IPS-18c (cell line): Measurements from ENCODE around the gene CTRB1.
"Not testable (repeated sequence)": the region's sequence is repeated elsewhere in the genome, so short reads cannot be mapped to it uniquely, and the experiment has no call there.

Source experiments
- H3K4me3 ChIP-seq: 2 replicates; pipeline ENCODE4 v1.7.0; 2013; ENCODE audit warnings: low read depth, mild to moderate bottlenecking, low read length, moderate library complexity; ENCODE audit not compliant: insufficient read depth
- H3K9me3 ChIP-seq: one replicate; pipeline ENCODE4 v1.6.1; 2013; ENCODE audit warnings: mild to moderate bottlenecking, low read length, moderate library complexity; ENCODE audit not compliant: control insufficient read depth, insufficient read depth

Gene CTRB1

GRCh38 chr16:75198135-75198600 lies 20.6 kb upstream of the CTRB1 start:
- H3K9me3 ChIP-seq = no peaks in the 10 kb centered on the region
- H3K4me3 ChIP-seq = no peak overlapping the region

- H3K4me3 ChIP-seq = no peak overlapping the region
- H3K9me3 ChIP-seq = no peaks in the 10 kb centered on the region
Measured at GRCh38 chr16:75202069-75202590, 16.7 kb upstream of the CTRB1 start.

- no peak overlapping the region for H3K4me3 ChIP-seq
- no peaks in the 10 kb centered on the region for H3K9me3 ChIP-seq
Measured at GRCh38 chr16:75203096-75203495, 15.7 kb upstream of the CTRB1 start.

GRCh38 chr16:75203667-75204409 lies 14.9 kb upstream of the CTRB1 start:
- Histone ChIP-seq H3K4me3 (no peak overlapping the region), H3K9me3 (no peaks in the 10 kb centered on the region)

- Histone ChIP-seq H3K4me3 (no peak overlapping the region), H3K9me3 (no peaks in the 10 kb centered on the region)
Measured at GRCh38 chr16:75204410-75204758, 14.4 kb upstream of the CTRB1 start.

- H3K9me3 ChIP-seq, H3K4me3 ChIP-seq: not testable (repeated sequence)
Measured at GRCh38 chr16:75204905-75205304, 13.9 kb upstream of the CTRB1 start.

GRCh38 chr16:75205438-75205837 lies 13.3 kb upstream of the CTRB1 start:
- H3K9me3 ChIP-seq, H3K4me3 ChIP-seq: not testable (repeated sequence)

GRCh38 chr16:75205961-75206748 lies 12.6 kb upstream of the CTRB1 start:
- not testable (repeated sequence) for H3K9me3 ChIP-seq, H3K4me3 ChIP-seq

- Histone ChIP-seq H3K9me3 (no peaks in the 10 kb centered on the region), H3K4me3 (no peak within 1 kb of the TSS)
Measured at GRCh38 chr16:75206749-75207451, 11.9 kb upstream of the CTRB1 start, which contains the start of gene CTRB2. Gene CTRB2 (minus strand): TSS chr16:75207161. CDS start chr16:75207141, 20 bp downstream.

GRCh38 chr16:75207831-75208230 lies 11.0 kb upstream of the CTRB1 start:
- H3K4me3 ChIP-seq = no peak overlapping the region

GRCh38 chr16:75208242-75208825 lies 10.5 kb upstream of the CTRB1 start:
- H3K9me3 ChIP-seq = no peaks in the 10 kb centered on the region
- no peak overlapping the region for H3K4me3 ChIP-seq

More at GRCh38 chr16:75207831-75208230, 11.0 kb upstream of the CTRB1 start:
- no peaks in the 10 kb centered on the region for H3K9me3 ChIP-seq

- H3K9me3 ChIP-seq = no peaks in the 10 kb centered on the region
- no peak overlapping the region for H3K4me3 ChIP-seq
Measured at GRCh38 chr16:75208861-75209505, 9.8 kb upstream of the CTRB1 start.

- not testable (repeated sequence) for H3K9me3 ChIP-seq
Measured at GRCh38 chr16:75209514-75209913, 9.3 kb upstream of the CTRB1 start.

GRCh38 chr16:75209944-75210343 lies 8.8 kb upstream of the CTRB1 start:
- H3K4me3 ChIP-seq = no peak overlapping the region
- H3K9me3 ChIP-seq = no peaks in the 10 kb centered on the region

More at GRCh38 chr16:75209514-75209913, 9.3 kb upstream of the CTRB1 start:
- not testable (repeated sequence) for H3K4me3 ChIP-seq

GRCh38 chr16:75211286-75211685 lies 7.5 kb upstream of the CTRB1 start:
- not testable (repeated sequence) for H3K9me3 ChIP-seq

GRCh38 chr16:75216127-75216526 lies 2.7 kb upstream of the CTRB1 start:
- H3K4me3 ChIP-seq = no peak overlapping the region
- H3K9me3 ChIP-seq = no peaks in the 10 kb centered on the region

More at GRCh38 chr16:75211286-75211685, 7.5 kb upstream of the CTRB1 start:
- not testable (repeated sequence) for H3K4me3 ChIP-seq

- Histone ChIP-seq H3K4me3 (no peak overlapping the region), H3K9me3 (no peaks in the 10 kb centered on the region)
Measured at GRCh38 chr16:75216576-75216975, 2.2 kb upstream of the CTRB1 start.
